Measurements from ENCODE around the gene DNAH12.

DNA sequence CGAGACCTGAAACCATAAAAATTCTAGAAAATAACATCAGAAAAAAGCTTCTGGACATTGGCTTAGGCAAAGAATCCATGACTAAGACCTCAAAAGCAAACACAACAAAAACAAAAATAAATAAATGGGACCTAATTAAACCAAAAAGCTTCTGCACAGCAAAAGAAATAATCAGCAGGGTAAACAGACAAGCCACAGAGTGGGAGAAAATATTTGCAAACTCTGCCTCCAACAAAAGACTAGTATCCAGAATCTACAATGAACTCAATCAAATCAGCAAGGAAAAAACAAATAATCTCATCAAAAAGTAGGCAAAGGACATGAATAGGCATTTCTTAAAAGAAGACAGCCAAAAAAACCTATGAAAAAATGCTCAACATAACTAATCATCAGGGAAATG is 59.6 kb downstream of the DNAH12 start:
- TF ChIP-seq GATA2 (IDR thresholded peaks at IDR 0.05; ENCODE audit: low read depth, low read length) (no peak), GATA3 (IDR thresholded peaks at IDR 0.05; ENCODE audit: low read depth, low read length) (no peak)

Measured in SH-SY5Y (cell line).